Prostate gland (tissue), 2 donors: ENCODE data around the gene ARHGAP18.

Source experiments
- CTCF ChIP-seq, 4 experiments: fragments of 200-600 bp in 2 of 4; fragments of 450-650 bp in 2 of 4; sonication (generic) in 2 of 4; IDR thresholded peaks; 1 replicate in 3 of 4; 2 replicates in 1 of 4; pipeline ENCODE4 v1.5.1; 2016 to 2019; ENCODE audit warnings: antibody characterized with exemption in 4 of 4, mild to moderate bottlenecking in 2 of 4, moderate library complexity in 2 of 4
- POLR2A ChIP-seq: fragments of 450-650 bp; IDR thresholded peaks from one replicate; pipeline ENCODE4 v1.6.1; 2016; ENCODE audit warnings: antibody characterized with exemption, mild to moderate bottlenecking

- TF ChIP-seq CTCF (IDR thresholded peaks at IDR 0.05), result no peak
- TF ChIP-seq POLR2A, result no peak
Measured at GRCh38 chr6:129596522-129596921, 113.5 kb downstream of the ARHGAP18 start.
